ENCODE measurements around the gene RPRD1B. TPM values are rescaled to one million over a fixed set of nuclear protein-coding genes. Genes with fewer than 3 reads are reported as not detected.

The RPRD1B gene
- polyA plus RNA-seq, 1 of the 3 experiments (the other 2 are of a cell fraction) = 11.8 TPM

- no peak for TF ChIP-seq IRF3 (IDR thresholded peaks at IDR 0.05; ENCODE audit: low read depth, low read length)
- TF ChIP-seq SIN3A (IDR thresholded peaks at IDR 0.05; ENCODE audit: borderline replicate concordance, low read depth, low read length) = no peak
- no peak for TF ChIP-seq GATA2 (CRISPR knock-in tag; IDR thresholded peaks at IDR 0.05)
- TF ChIP-seq RXRA (IDR thresholded peaks at IDR 0.05; ENCODE audit: borderline replicate concordance, low read depth) = peak; percentile 52; the same call in 1 of the 2 replicates
- peak in 1 of 2 experiments; percentile 43; a peak in 1 of 4 replicates for TF ChIP-seq EP300 (IDR thresholded peaks at IDR 0.05; ENCODE audit: borderline replicate concordance in 1 of 2, low read depth in 1 of 2, low read length in 1 of 2)
- TF ChIP-seq RFX5 (IDR thresholded peaks at IDR 0.05; ENCODE audit: low read length) = no peak
- no peak for TF ChIP-seq TAF1 (IDR thresholded peaks at IDR 0.05; ENCODE audit: borderline replicate concordance, low read depth, low read length)
- peak; percentile 30; the same call in 1 of the 2 replicates for TF ChIP-seq TCF12 (IDR thresholded peaks at IDR 0.05)
- TF ChIP-seq PBX3 (IDR thresholded peaks at IDR 0.05) = no peak
- TF ChIP-seq MEF2A (IDR thresholded peaks at IDR 0.05; ENCODE audit: borderline replicate concordance, low read depth) = no peak
- TF ChIP-seq ELF1 (IDR thresholded peaks at IDR 0.05) = peak; percentile 14; the same call in 1 of the 2 replicates
- TF ChIP-seq GABPA (IDR thresholded peaks at IDR 0.05; ENCODE audit: low read depth) = no peak
These were observed 89.6 kb downstream of the RPRD1B start (continued) for GRCh38 chr20:38123021-38123587.

GRCh38 chr20:38125157-38126056 lies 91.9 kb downstream of the RPRD1B start:
- peak overlapping the region; percentile 82 to 86 for H3K27ac ChIP-seq (ENCODE audit: low read depth in 2 of 2, low read length in 1 of 2)
- no peaks in the 10 kb centered on the region for H3K27me3 ChIP-seq (ENCODE audit: insufficient read depth)
- peaks cover 55% of the 10 kb centered on the region for H3F3A ChIP-seq (replicated peaks; ENCODE audit: insufficient read depth)
- ChIA-PET POLR2A (no interaction called here), CTCF (interaction anchor here (0.8 to 2.3 kb wide), 5 partner anchors 13 to 95 kb away, joined by 3 to 8 read pairs (median 4); no protein-coding TSS in a partner anchor)
- no peak overlapping the region for H2AFZ ChIP-seq (ENCODE audit: low read depth)
- H4K20me1 ChIP-seq (ENCODE audit: insufficient read depth) = no peaks in the 10 kb centered on the region
- WGBS (ENCODE audit: low lambda C conversion rate) = 68% methylated on average over 15 of the region's 18 CpGs
- peak overlapping the region; percentile 24; the same call in 1 of the 2 replicates for H3K4me2 ChIP-seq
- no peaks in the 10 kb centered on the region for H3K9me2 ChIP-seq
- H3K4me1 ChIP-seq (ENCODE audit: control insufficient read depth in 1 of 2, insufficient read depth in 2 of 2, low read depth in 1 of 2, low read length in 1 of 2) = peaks cover 28 to 29% of the 10 kb centered on the region in 2 experiments
- no peak overlapping the region for H3K4me3 ChIP-seq (ENCODE audit: low read depth in 2 of 2, low read length in 1 of 2)
- peaks cover 0 to 13% of the 10 kb centered on the region in 2 experiments for H3K36me3 ChIP-seq (replicated peaks in 1 of 2; ENCODE audit: control insufficient read depth in 1 of 2, insufficient read depth in 2 of 2, low read length in 1 of 2)
- H3K9me3 ChIP-seq = no peaks in the 10 kb centered on the region
- H3K9ac ChIP-seq = no peak overlapping the region
- H3K79me2 ChIP-seq (ENCODE audit: insufficient read depth) = no peaks in the 10 kb centered on the region
- DNase-seq = no peak
- TF ChIP-seq RAD21 (IDR thresholded peaks at IDR 0.05; ENCODE audit: low read length) (no peak), EP300 (IDR thresholded peaks at IDR 0.05; ENCODE audit: borderline replicate concordance in 1 of 2, low read depth in 1 of 2, low read length in 1 of 2) (peak in 1 of 2 experiments; percentile 58; a peak in 1 of 4 replicates), MXI1 (IDR thresholded peaks at IDR 0.05; ENCODE audit: low read depth, low read length) (no peak), TCF12 (IDR thresholded peaks at IDR 0.05) (peak; percentile 90), REST (IDR thresholded peaks at IDR 0.05; ENCODE audit: low read depth, low read length) (peak; percentile 46; the same call in 1 of the 2 replicates), POLR2AphosphoS5 (IDR thresholded peaks at IDR 0.05; ENCODE audit: low read depth, low read length) (peak; percentile 63; the same call in 1 of the 2 replicates), NFIC (IDR thresholded peaks at IDR 0.05; ENCODE audit: borderline replicate concordance) (peak; percentile 99), NRF1 (IDR thresholded peaks at IDR 0.05; ENCODE audit: low read depth, low read length) (no peak), RXRA (IDR thresholded peaks at IDR 0.05; ENCODE audit: borderline replicate concordance, low read depth) (peak; percentile 91), CTCF (IDR thresholded peaks at IDR 0.05) (peak; percentile 23; the same call in 1 of the 2 replicates), TEAD4 (IDR thresholded peaks at IDR 0.05; ENCODE audit: borderline replicate concordance, insufficient read depth) (0 out of 2 replicates have a peak, but pooled peaks have one; percentile 62), FOSL2 (IDR thresholded peaks at IDR 0.05; ENCODE audit: borderline replicate concordance, low read depth) (no peak; the same call in 1 of the 2 replicates), RFX5 (IDR thresholded peaks at IDR 0.05; ENCODE audit: low read length) (no peak)
